Measurements from ENCODE around the gene BLID. TPM values are rescaled to one million over a fixed set of nuclear protein-coding genes. Genes with fewer than 3 reads are reported as not detected.

BLID gene
- total and polyA plus RNA-seq, 2 experiments from 2014 or later = not detected

DNA sequence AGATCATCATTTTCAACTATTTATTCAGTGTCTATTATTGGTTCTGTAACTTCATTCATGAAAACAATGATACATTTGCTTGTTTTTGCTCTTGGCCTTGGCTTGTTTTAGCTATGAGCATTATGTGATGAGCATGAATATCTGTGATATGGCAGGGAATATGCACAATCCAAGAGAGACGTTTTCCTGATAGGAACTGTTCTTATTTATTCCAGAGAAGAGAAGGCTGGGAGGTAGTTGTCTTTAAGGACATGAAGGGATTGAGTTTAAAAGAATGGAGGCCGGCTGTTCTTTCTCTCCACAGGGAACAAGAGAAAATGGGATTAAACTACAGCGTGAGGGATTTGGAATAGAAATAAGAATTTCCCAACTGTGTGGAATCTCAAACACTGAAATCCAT lies 30.3 kb downstream of the BLID start (continued):
- no peak for TF ChIP-seq CTCF (conservative IDR thresholded peaks at IDR 0.05; ENCODE audit: low read depth in 2 of 2)
- TF ChIP-seq EZH2phosphoT487 (IDR thresholded peaks at IDR 0.05; ENCODE audit: unreplicated experiment) = no peak
- TF ChIP-seq POLR2AphosphoS5 (IDR thresholded peaks at IDR 0.05; ENCODE audit: low read depth) = no peak
- TF ChIP-seq ZNF114 (CRISPR knock-in tag; IDR thresholded peaks at IDR 0.05) = no peak
- TF ChIP-seq ETS1 (IDR thresholded peaks at IDR 0.05) = no peak
- TF ChIP-seq NANOG (IDR thresholded peaks at IDR 0.05; ENCODE audit: borderline replicate concordance) = no peak
- no peak for TF ChIP-seq ZNF331 (CRISPR knock-in tag; IDR thresholded peaks at IDR 0.05; ENCODE audit: low read depth)
- TF ChIP-seq REST (IDR thresholded peaks at IDR 0.05; ENCODE audit: unreplicated experiment) = no peak
- TF ChIP-seq EZH2 (IDR thresholded peaks at IDR 0.05; ENCODE audit: low read depth, unreplicated experiment) = no peak

- Histone ChIP-seq H3K79me2 (replicated peaks; ENCODE audit: insufficient read depth) (no peaks in the 10 kb centered on the region), H4K20me1 (replicated peaks; ENCODE audit: insufficient read depth) (no peaks in the 10 kb centered on the region), H3K4me1 (ENCODE audit: insufficient read depth) (no peaks in the 10 kb centered on the region), H3K9me2 (ENCODE audit: insufficient read depth) (0 out of 2 replicates have a peak, but pooled peaks cover 4% of the 10 kb centered on the region), H3K36me3 (ENCODE audit: insufficient read depth) (no peaks in the 10 kb centered on the region), H3K27ac (ENCODE audit: low read depth) (no peak overlapping the region), H3K27me3 (ENCODE audit: insufficient read depth) (no peaks in the 10 kb centered on the region), H3K4me3 (no peak overlapping the region), H3K4me2 (no peak overlapping the region), H3F3A (replicated peaks; ENCODE audit: low read depth) (no peaks in the 10 kb centered on the region), H2AFZ (no peak overlapping the region)
- no peaks in the 10 kb centered on the region for H3K4me1 Mint-ChIP-seq
- no peak overlapping the region for H3K4me3 Mint-ChIP-seq
- H3K36me3 Mint-ChIP-seq (ENCODE audit: low read depth) = no peaks in the 10 kb centered on the region
- H3K9me3 Mint-ChIP-seq = no peaks in the 10 kb centered on the region
- ATAC-seq (no peak), DNase-seq (ENCODE audit: low spot score) (no peak)
- no peak overlapping the region for H3K27ac Mint-ChIP-seq
- peaks cover 4% of the 10 kb centered on the region for H3K27me3 Mint-ChIP-seq (ENCODE audit: insufficient read depth, low read depth, poor library complexity)
- no peak for TF ChIP-seq POLR2AphosphoS5 (IDR thresholded peaks at IDR 0.05; ENCODE audit: low read depth)
- TF ChIP-seq, protein P1, sequence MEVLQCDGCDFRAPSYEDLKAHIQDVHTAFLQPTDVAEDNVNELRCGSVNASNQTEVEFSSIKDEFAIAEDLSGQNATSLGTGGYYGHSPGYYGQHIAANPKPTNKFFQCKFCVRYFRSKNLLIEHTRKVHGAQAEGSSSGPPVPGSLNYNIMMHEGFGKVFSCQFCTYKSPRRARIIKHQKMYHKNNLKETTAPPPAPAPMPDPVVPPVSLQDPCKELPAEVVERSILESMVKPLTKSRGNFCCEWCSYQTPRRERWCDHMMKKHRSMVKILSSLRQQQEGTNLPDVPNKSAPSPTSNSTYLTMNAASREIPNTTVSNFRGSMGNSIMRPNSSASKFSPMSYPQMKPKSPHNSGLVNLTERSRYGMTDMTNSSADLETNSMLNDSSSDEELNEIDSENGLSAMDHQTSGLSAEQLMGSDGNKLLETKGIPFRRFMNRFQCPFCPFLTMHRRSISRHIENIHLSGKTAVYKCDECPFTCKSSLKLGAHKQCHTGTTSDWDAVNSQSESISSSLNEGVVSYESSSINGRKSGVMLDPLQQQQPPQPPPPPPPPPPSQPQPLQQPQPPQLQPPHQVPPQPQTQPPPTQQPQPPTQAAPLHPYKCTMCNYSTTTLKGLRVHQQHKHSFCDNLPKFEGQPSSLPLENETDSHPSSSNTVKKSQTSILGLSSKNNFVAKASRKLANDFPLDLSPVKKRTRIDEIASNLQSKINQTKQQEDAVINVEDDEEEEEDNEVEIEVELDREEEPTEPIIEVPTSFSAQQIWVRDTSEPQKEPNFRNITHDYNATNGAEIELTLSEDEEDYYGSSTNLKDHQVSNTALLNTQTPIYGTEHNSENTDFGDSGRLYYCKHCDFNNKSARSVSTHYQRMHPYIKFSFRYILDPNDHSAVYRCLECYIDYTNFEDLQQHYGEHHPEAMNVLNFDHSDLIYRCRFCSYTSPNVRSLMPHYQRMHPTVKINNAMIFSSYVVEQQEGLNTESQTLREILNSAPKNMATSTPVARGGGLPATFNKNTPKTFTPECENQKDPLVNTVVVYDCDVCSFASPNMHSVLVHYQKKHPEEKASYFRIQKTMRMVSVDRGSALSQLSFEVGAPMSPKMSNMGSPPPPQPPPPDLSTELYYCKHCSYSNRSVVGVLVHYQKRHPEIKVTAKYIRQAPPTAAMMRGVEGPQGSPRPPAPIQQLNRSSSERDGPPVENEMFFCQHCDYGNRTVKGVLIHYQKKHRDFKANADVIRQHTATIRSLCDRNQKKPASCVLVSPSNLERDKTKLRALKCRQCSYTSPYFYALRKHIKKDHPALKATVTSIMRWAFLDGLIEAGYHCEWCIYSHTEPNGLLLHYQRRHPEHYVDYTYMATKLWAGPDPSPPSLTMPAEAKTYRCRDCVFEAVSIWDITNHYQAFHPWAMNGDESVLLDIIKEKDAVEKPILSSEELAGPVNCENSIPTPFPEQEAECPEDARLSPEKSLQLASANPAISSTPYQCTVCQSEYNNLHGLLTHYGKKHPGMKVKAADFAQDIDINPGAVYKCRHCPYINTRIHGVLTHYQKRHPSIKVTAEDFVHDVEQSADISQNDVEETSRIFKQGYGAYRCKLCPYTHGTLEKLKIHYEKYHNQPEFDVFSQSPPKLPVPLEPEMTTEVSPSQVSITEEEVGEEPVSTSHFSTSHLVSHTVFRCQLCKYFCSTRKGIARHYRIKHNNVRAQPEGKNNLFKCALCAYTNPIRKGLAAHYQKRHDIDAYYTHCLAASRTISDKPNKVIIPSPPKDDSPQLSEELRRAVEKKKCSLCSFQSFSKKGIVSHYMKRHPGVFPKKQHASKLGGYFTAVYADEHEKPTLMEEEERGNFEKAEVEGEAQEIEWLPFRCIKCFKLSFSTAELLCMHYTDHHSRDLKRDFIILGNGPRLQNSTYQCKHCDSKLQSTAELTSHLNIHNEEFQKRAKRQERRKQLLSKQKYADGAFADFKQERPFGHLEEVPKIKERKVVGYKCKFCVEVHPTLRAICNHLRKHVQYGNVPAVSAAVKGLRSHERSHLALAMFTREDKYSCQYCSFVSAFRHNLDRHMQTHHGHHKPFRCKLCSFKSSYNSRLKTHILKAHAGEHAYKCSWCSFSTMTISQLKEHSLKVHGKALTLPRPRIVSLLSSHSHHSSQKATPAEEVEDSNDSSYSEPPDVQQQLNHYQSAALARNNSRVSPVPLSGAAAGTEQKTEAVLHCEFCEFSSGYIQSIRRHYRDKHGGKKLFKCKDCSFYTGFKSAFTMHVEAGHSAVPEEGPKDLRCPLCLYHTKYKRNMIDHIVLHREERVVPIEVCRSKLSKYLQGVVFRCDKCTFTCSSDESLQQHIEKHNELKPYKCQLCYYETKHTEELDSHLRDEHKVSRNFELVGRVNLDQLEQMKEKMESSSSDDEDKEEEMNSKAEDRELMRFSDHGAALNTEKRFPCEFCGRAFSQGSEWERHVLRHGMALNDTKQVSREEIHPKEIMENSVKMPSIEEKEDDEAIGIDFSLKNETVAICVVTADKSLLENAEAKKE (CRISPR knock-in tag; IDR thresholded peaks at IDR 0.05) = no peak
- no peak for TF ChIP-seq EZH2 (IDR thresholded peaks at IDR 0.05; ENCODE audit: low read depth, unreplicated experiment)
- no peak for TF ChIP-seq ZNF331 (CRISPR knock-in tag; IDR thresholded peaks at IDR 0.05; ENCODE audit: low read depth)
- TF ChIP-seq ETS1 (IDR thresholded peaks at IDR 0.05) = no peak
- TF ChIP-seq JUNB (IDR thresholded peaks at IDR 0.05; ENCODE audit: unreplicated experiment) = no peak
These were observed 30.8 kb downstream of the BLID start for GRCh38 chr11:122085264-122085663.

Data from GM23338 (cell line).